COLO668 (cell line): Measurements from ENCODE around the gene IQCM.

Source experiments
- DNase-seq: peaks from one replicate; lab custom pipeline; 2025; ENCODE audit not compliant: unreplicated experiment; lab: John Stamatoyannopoulos, UW

IQCM gene

DNA sequence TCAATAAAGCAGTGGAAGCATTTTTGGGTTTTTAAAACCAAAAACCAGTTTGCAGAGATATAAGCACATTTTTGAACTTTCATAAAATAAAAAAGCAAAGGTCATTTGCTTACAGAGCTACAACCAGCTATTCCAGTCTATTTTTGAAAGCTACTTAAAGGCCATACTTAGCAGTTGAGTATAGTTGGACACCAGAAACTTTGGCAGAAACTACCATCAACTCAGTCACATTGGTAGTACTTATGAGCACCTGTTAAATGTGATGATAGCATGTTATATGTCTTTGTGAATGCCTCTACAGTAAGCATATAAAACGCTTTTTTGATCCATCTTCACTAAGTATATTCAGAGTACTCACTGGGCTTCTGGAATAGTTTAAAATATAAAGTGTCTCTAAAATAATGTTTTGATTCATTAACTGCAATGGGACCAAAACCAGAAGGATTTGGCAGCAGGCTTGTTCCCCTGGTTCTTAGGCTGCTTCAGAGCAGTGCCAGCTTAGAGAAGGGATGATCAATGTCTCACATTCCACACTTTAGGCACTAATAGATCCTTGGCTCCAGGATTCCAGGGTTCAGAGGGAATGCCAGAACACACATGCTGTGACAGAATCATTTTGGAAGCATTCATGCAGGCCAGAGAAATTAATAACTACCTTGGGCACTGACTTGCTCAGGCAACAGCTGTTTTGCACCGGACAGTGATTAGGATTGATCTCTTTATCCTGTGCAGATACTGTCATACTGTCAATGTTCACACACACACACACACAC lies 103.9 kb downstream of the IQCM start:
- no peak for DNase-seq

- DNase-seq, result no peak
These were observed 106.0 kb downstream of the IQCM start for GRCh38 chr4:149709640-149710039.

- no peak for DNase-seq
These were observed 107.0 kb downstream of the IQCM start for GRCh38 chr4:149708513-149709130.

DNA sequence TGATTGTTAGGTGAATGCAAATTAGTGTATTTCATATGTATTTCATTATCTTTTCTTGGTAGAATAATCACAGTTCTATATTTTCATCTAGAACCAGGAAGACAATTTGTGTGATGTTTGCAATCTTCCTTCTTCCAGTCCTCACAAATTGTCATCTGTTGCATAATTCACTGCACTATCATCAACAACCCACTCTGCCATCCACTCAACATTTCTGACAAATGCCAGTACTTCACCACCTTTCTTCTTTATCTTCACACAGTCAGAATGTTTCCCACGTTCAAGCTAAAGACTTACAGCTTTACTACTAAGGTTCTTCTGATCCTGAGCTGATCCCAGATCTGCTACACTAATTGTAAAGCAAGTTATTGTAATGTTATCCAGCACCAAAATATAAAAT lies 107.8 kb downstream of the IQCM start:
- DNase-seq, result no peak

DNA sequence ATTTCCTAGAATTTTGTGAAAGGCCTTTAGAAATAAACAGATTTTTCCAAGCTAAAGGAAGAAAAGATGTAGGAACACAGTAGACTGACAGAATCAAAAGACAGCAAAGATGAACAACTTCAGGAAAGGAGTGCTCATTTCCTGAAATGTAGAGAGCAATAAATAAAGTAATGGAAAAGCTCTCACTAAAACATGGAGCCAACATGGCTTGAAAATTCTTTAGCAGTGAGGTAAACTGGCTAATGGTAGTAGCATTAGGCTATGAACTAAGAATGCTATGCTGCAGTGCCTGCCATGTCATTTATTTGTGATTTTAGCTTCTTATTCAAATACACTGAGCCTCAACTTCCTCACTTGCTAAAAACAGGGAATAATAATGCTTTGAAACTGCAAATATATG lies 108.7 kb downstream of the IQCM start:
- DNase-seq, result no peak

- DNase-seq, result no peak
These were observed 113.0 kb downstream of the IQCM start for GRCh38 chr4:149702414-149703293.

- DNase-seq, result no peak
These were observed 114.0 kb downstream of the IQCM start for GRCh38 chr4:149701435-149702156.

- DNase-seq, result no peak
These were observed 115.4 kb downstream of the IQCM start for GRCh38 chr4:149700272-149700671.

GRCh38 chr4:149699642-149700041 lies 116.0 kb downstream of the IQCM start:
- no peak for DNase-seq

- DNase-seq, result no peak
These were observed 124.9 kb downstream of the IQCM start for GRCh38 chr4:149690726-149691125.

- DNase-seq, result no peak
These were observed 131.1 kb downstream of the IQCM start for GRCh38 chr4:149684516-149684915.

DNA sequence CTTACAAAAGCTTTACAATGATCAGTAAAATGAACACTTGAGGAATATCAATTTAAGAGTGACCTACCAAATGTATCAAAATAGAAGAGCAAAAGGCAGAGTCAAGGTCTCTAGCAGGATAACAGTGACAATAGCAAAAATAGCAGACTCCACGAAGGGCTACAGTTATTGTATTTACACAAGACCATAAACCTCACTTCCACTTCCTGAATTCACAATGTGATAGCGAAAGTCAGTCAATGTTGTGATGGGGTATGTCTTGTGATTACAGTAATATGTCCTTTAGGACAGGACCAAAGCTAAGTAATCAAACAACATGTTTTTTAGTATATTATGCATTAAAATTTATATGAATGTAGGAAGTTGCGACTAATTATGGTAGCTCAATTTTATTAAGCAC lies 139.6 kb downstream of the IQCM start:
- DNase-seq, result no peak

GRCh38 chr4:149645790-149646189 lies 169.9 kb downstream of the IQCM start:
- DNase-seq, result no peak

DNA sequence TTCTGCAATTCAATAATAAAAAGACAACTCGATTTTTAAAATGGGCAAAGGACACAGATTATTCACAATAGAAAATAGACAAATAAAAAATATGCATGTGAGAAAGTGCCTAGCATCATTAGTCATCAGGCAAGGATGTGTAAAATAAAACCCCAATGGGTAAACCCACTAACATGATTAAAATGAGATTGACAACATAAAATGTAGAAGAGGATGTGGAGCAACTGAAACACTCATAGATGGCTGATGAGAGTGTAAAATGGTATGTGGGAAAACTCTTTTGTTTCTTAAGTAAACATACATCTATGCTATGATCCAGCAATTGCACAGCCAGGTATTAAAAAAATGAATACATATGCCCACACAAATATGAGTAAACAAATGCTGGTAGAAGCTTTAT lies 177.6 kb downstream of the IQCM start:
- DNase-seq, result no peak

DNA sequence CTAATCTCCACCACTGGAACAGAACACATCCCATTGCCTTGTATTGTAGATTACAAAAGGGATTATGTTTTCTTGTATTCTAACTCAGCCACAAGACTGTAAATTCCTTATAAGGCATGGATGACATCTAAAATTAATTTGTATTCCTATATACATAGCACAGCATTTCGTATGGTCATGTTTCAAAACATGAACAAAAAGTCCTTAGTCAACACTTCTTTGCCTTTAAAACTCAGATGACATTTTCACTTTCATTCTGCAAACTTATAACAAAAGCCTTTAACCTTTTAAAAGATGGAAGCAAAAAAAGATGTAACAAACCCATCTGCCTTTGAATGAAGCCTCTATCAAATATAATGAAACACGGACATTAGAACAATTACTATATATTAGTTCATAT lies 181.3 kb downstream of the IQCM start:
- no peak for DNase-seq

- DNase-seq, result no peak
These were observed 184.0 kb downstream of the IQCM start for GRCh38 chr4:149631629-149632028.

DNA sequence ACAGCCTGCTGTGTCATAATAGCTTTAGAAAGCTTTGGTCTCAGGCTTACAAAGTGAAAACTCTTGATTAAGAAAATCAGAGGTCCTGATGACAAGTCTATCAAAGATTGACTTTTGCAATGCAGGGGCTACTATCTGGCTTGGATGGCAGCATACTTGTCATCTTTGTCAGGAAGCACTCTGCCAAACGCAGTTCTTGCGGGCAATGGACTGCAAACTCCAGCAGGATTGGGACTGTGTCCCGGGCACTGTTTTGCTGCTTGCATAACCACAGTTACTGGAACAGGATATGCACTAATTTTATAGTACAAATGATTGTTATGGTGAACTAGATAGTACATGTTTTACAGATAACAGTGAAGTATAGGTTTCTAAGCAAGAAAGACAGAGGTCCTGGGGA lies 185.6 kb downstream of the IQCM start:
- DNase-seq, result no peak

DNA sequence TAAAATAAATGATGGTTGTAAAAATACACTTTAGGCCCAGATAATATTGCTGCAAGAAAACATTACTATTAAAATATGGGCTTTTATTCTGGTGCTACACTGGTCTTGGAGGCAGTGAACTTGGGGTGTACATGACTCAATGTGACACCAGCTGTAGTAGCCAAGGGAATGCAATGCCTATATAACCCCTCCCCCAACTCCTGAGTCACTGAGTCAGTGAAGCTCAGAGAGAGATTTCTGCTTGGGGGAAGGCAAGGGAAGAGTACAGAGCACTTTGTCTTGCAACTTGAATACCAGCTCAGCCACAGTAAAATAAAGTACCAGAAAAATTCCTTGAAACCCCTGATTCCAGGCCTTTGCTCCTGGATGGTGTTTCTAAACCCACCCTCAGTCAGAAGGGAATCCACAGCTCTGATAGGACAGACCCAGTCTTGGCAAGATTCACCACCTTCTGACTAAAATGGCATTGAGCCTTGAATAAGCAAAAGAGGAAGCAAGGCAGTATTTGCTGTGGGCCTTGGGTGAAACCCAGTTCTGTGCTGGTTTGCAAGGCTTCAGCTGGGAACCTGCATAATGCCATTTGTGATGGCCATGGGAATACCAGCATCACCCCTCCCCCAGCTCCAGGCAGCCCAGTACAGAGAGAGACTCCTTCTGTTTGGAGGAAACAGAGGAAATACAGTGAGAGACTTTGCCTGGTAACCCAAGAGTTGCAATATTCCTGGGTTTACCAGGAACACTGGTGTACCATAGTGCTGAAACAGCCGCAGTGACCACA lies 209.9 kb downstream of the IQCM start:
- no peak for DNase-seq

GRCh38 chr4:149604827-149605226 lies 210.8 kb downstream of the IQCM start:
- no peak for DNase-seq

- no peak for DNase-seq
These were observed 220.1 kb downstream of the IQCM start for GRCh38 chr4:149595500-149595899.
